ENCODE data around the gene CCDC73. TPM values are rescaled to one million over a fixed set of nuclear protein-coding genes. Genes with fewer than 3 reads are reported as not detected.
"Not testable (repeated sequence)": the region's sequence is repeated elsewhere in the genome, so short reads cannot be mapped to it uniquely, and the experiment has no call there.

The CCDC73 gene
- total RNA-seq, 2 donors from 2014 or later = not detected

DNA sequence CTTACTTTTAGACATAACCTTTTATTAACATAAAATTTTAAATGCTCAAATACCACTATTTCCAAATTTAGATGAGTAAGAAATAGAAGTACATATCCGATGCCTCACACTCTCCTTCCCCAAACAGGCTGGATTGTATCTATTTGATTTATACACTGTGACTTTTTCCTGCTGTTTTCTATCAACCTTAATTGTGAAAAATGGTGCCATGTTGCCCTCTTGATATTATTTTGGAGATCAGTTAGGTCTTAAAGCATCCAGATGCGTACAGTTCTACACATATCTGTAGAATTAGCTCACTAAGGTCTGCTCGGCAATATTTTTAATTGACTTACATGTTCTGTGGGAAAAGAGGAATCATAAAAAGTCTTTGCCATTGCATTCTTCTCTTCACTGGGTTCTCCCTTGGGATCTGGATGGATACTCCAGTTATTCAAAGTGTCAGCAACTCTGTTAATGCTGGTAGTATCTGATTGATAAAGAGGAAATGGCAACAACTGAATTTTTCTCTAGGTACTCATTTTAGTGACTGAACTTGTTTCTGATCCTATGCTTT is 183.6 kb downstream of the CCDC73 start:
- DNase-seq (ENCODE audit: low spot score) = no peak
- intact Hi-C loops (cut with DNase I) = no loop called here

DNA sequence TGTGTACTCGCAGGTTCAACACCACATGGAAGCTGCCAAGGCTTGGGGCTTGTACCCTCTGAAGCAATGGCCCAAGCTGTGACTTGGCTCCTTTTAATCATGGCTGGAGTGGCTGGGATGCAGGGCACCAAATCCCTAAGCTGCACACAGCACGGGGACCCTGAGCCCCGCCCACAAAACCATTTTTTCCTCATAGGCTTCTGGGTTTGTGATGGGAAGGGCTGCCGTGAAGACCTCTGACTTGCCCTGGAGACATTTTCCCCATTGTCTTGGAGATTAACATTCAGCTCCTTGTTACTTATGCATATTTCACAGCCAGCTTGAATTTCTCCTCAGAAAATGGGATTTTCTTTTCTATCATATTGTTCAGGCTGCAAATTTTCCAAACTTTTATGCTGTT is 185.6 kb downstream of the CCDC73 start:
- DNase-seq (ENCODE audit: low spot score); intact Hi-C loops (cut with DNase I): not testable (repeated sequence)

DNA sequence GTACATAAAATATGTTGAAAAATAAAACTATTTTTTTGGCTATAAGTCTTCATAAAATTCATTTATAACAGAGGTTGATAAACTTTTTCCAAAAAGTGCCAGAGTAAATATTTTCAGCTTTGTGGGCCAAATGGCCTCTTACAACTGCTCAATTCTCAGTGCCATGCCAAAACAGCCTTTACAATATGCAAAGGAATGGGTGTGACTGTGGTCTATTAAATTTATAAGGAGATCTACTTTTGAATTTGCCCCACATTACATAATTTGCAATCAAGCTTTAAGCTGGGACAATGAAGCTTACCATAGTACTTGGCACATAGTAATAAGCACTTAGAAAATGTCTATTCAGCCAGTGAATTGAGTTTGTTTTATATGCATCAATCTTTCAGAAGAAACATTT is 188.2 kb downstream of the CCDC73 start:
- intact Hi-C loops (cut with DNase I) = no loop called here
- no peak for DNase-seq (ENCODE audit: low spot score)

DNA sequence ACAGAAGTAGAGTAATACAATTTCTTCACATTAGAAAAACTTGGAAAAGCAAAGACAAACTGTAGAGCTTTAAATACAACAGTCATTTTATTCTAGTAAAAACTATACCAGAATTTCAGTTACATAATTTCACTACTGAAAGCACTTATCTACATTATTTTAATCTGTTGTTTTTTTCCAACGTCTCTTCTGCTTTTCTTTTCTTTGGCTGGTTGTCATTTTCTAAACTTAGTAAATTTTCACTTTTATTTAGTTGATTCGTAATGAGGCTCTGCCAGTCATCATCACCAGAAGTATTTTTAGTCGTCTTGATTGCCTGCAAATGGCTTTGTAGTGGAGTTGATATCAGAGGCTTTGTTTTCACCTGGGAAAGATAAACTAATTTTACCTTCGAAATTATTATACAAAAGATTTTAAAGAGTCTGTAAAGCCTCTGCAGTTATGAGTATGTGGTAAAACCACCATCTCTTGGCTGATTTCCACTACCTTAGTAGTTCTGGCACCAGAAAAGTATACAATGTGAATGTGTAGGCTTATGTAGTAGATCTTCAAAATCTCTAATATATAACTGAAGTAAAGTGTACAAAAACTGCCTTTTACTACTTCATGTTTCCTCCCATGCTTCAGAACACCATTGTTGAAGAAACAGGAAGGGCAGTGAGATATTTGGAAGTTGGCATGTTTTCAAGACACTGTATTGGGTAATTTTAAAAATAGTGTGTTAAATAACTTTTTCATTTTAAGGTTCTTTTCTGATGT is 191.6 kb downstream of the CCDC73 start:
- intact Hi-C loops (cut with DNase I) = no loop called here
- no peak for DNase-seq (ENCODE audit: low spot score)

DNA sequence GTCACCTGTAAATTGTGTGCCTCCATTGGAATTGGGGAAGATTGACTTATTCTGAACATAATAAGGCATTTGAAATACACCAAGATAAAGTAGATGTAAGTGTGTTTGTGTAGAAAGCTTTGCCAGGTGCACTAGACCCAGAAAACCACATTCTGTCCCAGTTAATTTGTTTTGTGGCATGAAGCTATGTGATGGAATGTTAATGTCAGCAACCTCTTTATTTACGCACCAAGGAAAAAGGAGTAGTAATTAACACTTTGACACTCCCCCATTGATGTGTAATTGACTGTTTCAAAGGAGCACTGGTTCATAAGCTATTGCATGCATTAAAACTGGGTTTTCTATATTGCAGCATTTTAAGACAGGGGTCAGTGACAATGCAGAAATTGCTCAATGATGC is 196.5 kb downstream of the CCDC73 start:
- no peak for DNase-seq (ENCODE audit: low spot score)
- intact Hi-C loops (cut with DNase I) = no loop called here

DNA sequence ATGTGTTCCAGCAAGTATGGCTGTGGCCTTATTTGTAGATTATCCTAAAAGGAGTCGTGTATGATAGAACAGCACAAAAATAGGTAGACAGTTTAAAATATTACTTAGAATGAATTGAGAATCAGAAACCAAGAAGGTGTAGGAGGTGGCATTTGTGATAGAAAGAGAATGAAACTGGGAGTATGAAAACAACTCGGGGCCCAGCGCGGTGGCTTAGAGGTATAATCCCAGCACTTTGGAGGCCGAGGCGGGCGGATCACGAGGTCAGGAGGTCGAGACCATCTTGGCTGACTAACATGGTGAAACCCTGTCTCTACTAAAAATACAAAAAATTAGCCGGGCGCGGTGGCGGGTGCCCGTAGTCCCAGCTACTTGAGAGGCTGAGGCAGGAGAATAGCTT is 198.3 kb downstream of the CCDC73 start:
- intact Hi-C loops (cut with DNase I); DNase-seq (ENCODE audit: low spot score): not testable (repeated sequence)

DNA sequence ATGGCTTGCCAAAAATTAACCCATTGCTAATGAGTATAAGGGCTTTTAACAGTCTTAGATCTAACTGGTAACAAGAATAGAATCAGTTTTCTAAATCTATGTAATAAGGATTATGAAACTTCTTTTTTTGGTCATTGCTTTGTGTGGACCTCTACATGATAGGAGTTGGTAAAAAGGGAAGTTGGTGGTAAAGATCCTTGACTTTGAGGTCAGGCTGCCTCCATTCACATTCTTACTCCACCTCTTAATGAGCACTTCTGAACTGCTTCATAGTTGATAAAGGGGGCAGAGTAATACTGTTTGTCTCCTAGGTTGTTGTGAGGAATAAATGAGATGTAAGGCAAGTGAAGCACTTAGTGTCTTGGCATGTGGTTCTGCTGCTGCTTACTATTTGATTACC is 200.2 kb downstream of the CCDC73 start:
- no peak for DNase-seq (ENCODE audit: low spot score)
- intact Hi-C loops (cut with DNase I) = no loop called here

DNA sequence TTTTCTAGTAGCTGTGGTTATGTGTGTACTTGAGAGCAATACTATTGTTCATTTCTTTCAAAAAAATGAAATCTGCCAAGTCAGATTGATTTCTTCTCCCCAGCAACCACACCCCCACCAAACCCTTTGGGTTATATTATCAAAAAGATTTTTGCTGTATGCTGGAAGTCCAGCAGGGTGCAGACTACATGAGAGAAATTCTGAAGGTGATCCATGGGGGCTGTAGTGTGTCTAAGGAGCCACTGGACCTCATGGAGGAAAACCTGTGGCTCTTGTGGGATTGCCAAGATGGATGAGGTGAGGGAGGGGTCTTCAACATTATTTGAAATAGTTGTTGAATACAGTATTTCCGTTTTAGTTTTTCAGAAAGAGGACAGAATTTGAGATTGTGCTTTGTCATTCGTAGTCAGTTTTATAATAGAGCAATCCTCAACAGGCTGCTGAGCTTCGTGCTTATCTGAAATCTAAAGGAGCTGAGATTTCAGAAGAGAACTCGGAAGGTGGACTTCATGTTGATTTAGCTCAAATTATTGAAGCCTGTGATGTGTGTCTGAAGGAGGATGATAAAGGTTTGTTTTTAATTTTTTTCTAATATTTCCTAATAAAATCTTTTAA is 207.8 kb downstream of the CCDC73 start:
- intact Hi-C loops (cut with DNase I) = no loop called here
- no peak for DNase-seq (ENCODE audit: low spot score)

DNA sequence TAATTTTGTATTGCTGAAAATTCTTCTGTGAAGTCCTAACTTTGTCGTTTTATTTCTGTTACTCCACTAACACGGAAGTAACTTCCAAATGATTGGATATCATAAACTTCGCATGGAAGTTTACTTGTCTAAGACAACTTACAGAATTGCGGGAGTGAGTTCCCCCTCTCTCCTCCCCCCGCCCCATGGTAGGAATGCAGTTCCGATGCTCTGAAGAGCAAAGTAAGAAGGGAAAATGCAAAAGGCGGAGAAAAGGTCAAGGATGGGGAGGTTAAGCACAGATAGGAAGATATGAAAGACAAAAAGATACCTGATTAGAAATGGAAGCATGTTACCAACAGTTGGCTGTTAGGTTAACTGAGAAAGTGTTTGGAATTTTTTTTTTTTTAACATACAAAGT is 209.5 kb downstream of the CCDC73 start:
- intact Hi-C loops (cut with DNase I) = no loop called here

DNA sequence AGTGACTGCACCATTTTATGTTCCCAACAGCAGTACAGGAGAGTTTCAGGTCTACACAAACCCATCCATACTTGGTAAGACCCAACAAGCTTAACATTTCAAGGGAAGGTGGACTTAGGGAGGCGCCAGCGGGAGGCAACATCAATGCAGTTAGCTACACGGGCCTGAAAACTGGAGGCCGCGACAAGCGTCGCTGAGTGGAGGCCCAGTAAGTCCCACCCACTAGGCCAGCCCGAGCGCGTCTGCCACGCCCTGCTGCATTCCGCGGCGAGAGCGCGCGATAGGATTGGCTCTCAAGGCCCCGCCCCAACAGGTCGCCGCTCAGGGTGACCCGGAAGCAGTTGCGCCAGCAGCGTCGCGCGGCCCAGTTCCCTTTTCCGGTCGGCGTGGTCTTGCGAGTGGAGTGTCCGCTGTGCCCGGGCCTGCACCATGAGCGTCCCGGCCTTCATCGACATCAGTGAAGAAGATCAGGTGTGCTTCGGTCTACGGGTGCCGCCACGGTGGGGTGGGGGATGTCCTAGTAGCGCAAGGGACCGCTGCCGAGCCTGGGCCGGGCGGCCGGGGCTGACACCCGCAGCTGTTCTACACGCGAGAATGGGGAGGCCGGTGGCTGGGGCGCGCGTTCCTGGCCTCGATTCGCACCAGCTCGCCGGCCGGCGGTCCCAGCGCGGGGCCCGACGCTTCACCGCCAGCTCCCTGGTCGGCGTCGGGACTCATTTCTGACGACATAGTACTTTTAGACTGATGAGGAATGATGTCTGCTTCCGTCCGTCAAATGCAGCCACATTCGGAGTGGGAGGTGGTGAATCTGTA is 210.8 kb downstream of the CCDC73 start, which contains the start of gene EIF3M:
Gene EIF3M (plus strand): TSS at position 373 of the 813 bp plus-strand sequence. CDS start 57 bp downstream, at position 430.
- intact Hi-C loops (cut with DNase I) = no loop called here
- DNase-seq (ENCODE audit: low spot score) = peak; percentile 99

More for the DNA sequence above, 209.5 kb downstream of the CCDC73 start:
- no peak for DNase-seq (ENCODE audit: low spot score)

DNA sequence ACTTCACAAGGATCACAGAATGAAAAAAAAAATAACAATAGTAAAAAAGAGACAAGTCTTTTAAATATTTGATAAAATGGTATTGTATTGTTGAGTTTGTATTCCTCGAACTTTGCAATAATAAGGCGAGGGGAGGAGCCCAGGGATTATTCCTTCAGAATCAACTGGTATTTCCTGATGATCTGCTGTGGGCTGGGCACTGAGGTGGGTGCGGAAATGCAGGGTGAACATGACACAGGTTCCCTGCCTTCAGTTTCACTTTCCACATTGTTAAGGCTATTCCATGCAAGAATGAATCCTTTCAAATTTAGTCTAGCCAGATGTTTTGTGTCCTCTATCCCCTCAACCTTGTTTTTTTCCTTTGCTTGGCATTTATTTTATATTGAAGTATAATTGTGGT is 212.9 kb downstream of the CCDC73 start:
- intact Hi-C loops (cut with DNase I) = no loop called here
- DNase-seq (ENCODE audit: low spot score) = no peak

DNA sequence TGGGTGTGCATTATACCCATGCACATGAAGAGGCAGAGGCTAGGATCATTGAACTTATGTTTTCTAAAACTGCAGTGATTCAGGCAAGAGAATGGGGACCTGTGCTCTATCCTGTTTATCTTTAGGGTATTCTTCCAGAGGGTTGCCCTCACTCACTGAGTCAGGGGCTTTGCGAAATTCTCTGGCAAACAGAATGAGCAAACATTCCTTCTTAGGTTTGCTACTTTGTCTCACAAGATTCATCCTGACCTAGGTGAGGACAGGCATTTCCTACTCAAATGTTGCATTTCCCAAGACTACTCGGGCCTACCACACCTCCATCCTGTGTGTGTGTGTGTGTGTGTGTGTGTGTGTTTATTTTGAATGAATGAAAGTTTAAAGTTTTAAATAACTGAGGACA is 213.5 kb downstream of the CCDC73 start:
- intact Hi-C loops (cut with DNase I) = no loop called here
- no peak for DNase-seq (ENCODE audit: low spot score)

DNA sequence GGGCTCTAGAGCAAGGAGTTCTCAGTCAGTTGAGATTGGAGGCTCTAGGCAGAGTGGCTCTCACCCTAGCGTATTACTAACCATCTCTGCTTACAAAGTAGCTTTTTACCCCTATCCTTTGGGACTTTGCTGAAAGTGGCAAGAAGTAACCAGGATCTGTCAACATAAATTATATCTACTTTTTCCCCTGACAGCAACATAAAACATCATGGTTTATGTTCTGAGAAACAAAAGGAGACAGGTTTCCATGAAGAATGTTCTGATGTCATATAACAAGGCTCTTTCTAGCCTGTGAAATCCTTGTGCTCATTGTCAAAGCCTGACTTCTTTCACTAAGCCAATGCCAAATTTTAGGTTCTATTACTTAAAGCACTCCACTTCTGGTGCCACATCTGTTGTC is 218.0 kb downstream of the CCDC73 start:
- intact Hi-C loops (cut with DNase I) = no loop called here
- no peak for DNase-seq (ENCODE audit: low spot score)

DNA sequence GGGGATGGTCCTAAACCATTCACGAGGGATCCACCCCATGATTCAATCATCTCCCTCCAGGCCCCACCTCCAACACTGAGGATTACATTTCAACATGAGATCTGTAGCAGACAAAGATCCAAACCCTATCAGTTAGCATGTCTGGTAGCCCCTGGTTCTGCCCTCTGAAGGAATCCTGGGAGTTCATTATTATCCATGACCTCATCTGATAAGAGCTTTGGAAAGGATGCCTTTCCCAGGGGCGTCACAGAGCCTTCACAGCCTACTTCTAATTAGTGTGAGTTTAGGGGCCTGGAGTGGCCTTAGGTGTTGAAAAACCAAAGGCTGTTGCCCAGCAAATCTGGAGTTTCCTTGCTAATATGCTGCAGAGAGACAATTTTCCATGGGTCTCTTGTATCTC is 219.4 kb downstream of the CCDC73 start:
- DNase-seq (ENCODE audit: low spot score) = no peak
- intact Hi-C loops (cut with DNase I) = no loop called here

DNA sequence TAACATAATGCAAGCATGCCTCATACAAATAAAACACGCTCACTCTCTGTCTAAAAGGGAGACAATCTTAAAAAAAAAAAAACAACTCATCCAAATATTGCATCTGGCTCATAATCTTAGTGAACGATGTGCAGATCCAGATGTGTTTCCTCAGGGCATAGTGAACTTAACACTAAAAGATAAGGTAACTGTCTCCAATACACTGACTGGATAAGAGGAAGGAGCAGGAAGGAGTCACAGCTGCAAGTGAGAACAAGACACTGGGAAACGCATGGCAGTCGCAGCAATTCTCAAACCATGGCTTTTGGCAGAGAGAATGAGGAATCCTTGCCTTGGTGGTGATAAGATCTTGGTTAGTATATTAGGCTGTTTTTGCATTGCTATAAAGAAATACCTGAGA is 220.0 kb downstream of the CCDC73 start:
- intact Hi-C loops (cut with DNase I) = no loop called here
- DNase-seq (ENCODE audit: low spot score) = no peak

DNA sequence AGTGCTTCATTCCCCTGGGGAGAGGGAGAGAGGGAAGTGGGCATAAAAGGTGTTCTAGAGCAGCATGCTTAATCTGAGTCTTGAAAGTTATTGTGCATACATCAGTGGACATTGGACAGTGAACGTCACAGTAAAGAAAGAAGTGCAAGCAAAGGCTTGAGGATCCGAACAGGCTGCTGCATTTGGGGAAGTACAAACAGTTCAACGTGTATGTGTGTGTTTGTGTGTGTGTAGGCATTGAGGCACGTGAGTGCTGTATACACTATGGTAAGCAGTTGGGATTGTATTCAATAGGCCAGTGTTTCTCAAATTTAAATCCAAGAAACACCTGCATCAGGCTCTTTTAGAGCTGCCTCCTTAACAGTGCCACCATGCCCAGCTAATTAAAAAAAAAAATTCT is 221.2 kb downstream of the CCDC73 start:
- intact Hi-C loops (cut with DNase I) = no loop called here
- DNase-seq (ENCODE audit: low spot score) = no peak

DNA sequence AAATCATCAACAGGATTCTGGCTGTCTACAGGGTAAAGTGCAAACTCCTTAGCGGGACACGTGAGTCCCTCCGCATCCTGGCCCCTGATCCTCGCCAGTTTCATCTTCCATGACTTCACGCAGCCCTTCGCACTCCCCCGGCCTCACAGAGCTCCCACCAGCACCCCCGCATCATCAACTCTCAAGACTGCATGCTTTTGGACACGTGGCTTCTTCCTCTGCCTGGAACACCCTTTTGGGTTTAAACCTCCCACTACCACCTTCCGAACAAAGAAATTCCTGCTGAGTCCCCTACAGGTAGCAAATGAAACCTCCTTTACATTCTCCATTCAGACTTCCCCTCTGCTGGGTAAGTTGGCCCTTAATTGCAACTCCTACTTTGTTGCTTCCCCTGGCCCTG is 223.4 kb downstream of the CCDC73 start:
- intact Hi-C loops (cut with DNase I) = no loop called here
- no peak for DNase-seq (ENCODE audit: low spot score)

DNA sequence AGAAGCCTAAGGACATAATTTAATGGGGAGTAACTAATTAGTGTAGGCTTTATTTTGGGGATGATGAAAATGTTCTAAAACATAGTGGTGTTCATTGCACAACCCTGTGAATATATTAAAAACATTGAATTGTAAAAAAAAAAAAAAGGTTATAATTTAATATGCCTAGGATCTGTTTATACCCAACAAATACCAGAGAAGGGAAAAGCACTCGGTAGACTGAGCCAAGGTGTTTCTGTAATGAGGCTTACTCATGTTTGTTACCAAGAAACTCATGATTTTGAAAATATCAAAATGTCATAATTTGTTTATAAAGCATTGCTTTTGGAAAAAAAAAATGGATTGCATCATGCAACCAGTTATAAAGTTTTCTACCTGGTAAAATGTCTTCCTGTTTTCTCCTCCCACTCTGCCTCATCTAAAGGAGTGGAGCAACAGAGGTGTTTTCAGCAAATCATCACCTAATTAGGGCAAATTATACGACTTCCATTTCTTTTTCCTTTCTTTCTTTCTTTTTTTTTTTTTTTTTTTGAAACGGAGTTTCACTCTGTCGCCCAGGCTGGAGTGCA is 225.1 kb downstream of the CCDC73 start:
- intact Hi-C loops (cut with DNase I) = no loop called here
- DNase-seq (ENCODE audit: low spot score) = no peak

DNA sequence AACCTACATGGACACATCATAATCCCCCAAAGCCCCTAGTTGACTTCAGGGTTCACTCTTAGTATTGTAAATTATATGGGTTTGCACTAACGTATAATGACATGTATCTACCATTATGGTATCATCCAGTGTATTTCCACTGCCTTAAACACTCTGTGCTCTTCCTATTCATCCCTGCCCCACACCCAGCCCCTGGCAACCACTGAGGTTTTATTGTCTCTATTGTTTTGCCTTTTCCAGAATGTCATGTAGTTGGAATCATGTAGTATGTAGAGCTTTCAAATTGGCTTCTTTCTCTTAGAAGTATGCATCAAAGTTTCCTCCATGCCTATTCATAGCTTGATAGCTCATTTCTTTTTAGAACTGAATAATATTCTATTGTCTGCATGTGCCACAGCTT is 227.3 kb downstream of the CCDC73 start:
- intact Hi-C loops (cut with DNase I) = no loop called here
- no peak for DNase-seq (ENCODE audit: low spot score)

DNA sequence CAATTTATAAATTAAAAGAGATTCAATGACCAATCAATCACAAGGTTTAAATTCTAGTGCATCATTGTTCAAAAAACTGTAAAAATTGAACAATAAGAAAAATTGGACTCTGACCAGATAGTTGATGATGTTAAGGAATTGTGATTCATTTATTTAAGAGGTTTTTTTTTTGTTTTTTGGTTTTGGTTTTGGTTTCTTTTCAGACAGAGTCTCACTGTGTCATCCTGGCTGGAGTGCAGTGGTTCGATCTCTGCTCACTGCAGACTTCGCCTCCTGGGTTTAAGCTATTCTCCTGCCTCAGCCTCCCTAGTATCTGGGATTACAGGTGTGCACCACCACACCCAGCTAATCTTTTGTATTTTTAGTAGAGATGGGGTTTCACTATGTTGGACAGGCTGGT is 227.9 kb downstream of the CCDC73 start:
- no peak for DNase-seq (ENCODE audit: low spot score)
- intact Hi-C loops (cut with DNase I) = no loop called here

Measured in posterior vena cava (tissue), 2 donors.